SIG-M5 treated with dmso at 0.1 percent for 504 hours (cell line): ENCODE data around the gene CST9L.

Source experiments
- DNase-seq: peaks from one replicate; lab custom pipeline; 2025; ENCODE audit not compliant: unreplicated experiment; lab: John Stamatoyannopoulos, UW

The CST9L gene, protein sequence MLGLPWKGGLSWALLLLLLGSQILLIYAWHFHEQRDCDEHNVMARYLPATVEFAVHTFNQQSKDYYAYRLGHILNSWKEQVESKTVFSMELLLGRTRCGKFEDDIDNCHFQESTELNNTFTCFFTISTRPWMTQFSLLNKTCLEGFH

DNA sequence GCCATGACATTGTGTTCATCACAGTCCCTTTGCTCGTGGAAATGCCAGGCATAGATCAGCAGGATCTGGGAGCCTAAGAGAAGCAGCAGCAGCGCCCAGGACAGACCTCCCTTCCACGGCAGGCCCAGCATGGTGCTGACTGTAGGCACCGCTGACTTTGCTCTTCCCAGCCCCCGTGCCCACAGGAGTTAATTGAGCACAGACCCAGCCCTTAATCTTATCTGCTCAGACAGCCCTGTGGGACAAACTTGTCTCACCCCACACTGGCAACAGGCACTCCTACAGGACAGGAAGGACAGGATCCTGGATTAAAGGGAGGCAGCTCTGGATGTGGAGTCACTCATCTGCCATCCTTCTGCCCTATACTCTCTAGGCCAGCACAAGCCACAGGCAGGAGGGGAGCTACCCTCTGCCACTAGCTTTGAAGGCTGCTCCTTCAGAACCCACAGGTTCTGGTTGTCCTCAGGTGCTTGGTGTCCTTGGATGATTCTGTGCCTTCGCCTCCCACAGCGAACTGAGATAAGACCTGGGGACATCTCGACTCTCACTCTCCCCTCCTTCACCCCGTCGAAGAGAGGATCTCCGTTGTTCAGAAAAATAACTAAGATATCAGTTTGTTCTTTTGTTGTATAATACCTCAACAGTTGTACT, at the start of gene CST9L:
CST9L (minus strand) TSS at position 165 of the 651 bp plus-strand sequence; CDS start at position 131, 34 bp downstream.
- no peak for DNase-seq

DNA sequence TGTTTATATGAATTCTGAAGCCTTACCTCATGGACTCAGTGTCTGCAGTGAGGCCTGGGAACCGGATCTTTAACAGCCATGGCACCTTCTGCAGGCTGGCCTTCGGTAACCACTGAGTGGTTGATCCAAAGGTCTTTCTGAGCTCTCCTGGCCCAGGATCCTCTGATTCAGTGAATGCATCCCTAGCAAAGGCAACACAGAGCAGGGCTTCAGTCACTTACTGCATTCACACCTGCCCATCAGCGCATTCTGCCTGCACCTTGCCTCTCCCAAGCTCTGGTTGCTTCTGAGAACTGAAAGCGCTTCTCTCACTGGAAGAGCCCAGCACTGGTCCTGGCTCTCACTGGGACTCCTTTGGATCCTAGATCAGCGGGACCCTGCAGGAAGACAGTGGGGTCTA, 45.9 kb upstream of the CST9L start:
- DNase-seq: no peak

DNA sequence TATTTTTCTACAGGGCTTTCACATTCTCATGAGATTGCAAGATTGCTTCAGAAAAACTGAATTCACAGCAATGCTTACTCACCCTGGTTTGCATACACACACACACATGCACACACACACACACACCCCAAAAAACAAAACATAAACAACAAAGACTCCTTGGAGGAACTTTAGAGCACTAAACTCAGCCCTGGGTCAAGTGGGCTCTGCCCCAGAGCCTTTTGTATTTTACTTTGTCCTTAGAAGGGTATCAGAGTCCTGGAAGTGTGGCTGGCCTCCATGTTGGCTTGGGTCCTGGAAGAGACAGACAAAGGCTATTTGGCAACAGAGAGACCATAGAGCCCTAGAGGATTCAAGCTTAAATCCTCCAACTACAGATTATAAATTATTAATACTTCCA, 45.4 kb upstream of the CST9L start:
- no peak for DNase-seq

DNA sequence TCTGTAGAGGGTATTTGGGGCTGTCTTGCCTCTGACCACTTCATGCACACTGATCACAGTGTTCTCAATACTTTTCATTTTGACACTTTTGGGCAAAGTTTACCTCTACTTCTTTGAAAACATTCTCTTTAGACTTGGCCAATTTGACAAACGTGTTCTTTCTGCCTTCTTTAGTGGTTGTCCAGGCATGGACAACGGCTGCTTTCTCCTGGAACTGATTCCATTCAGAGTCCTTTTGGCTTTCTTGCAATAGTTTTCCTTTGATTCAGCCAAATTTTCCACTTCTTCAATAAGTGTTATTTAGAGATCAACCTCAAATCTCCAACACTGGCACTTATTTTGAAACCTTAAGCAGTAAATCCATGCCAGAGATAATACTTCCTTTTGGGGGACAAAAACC, 44.1 kb upstream of the CST9L start:
- no peak for DNase-seq

DNA sequence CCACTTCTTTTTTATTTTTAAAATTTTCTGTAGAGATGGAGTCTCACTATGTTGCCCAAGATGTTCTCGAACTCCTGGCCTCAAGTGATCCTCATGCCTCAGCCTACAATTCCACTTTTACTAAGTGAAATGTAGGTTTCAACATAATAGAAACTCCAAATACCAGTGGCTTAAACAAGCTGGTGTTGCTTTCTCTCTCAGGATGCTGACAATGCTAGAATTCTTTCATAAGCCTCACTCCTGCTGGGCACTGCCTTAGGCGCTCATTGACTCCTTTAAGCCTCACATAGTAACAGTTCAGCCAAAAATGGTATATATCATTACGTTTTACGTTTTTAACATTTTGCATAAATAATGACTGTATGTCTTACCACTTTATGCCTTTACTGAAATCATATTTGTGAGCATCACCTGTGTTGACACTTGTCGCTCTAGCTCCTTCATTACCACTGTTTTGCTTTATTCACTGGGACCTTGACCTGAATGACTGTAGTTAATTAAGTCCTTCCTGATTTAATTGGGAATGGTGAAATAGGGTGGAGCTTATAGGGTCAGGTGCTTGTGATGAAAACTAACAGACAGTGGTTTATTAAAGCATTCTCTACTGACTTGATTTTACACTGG, 41.3 kb upstream of the CST9L start:
- no peak for DNase-seq

DNA sequence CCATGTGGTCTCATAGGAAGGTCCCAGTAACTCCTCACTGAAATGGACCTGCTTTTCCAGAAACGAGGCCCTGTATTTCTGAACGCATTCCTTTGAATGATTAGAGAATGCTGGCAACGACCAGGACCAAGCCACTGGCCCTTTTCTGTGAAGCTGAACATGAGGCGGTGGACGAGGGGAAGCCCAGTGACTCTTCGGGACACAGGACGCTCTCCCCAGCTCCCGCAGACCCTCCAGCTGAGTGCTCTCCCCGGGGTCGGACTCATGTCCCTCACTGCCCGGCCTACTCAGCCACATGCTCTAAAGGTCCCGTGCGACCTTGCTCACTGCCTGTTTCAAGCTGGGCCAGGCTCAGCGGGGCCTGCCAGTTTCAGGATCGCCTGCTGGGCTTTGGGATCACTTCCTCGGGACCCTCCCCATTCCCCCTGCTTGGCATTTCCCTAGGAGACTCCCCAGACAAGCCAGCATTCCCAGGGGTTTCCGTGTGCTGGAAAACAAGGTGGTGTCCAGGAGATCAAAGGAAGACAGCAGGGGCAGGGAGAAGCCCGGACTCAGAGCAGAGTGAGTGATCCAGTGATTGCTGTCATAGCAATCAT, 40.1 kb upstream of the CST9L start:
- no peak for DNase-seq

DNA sequence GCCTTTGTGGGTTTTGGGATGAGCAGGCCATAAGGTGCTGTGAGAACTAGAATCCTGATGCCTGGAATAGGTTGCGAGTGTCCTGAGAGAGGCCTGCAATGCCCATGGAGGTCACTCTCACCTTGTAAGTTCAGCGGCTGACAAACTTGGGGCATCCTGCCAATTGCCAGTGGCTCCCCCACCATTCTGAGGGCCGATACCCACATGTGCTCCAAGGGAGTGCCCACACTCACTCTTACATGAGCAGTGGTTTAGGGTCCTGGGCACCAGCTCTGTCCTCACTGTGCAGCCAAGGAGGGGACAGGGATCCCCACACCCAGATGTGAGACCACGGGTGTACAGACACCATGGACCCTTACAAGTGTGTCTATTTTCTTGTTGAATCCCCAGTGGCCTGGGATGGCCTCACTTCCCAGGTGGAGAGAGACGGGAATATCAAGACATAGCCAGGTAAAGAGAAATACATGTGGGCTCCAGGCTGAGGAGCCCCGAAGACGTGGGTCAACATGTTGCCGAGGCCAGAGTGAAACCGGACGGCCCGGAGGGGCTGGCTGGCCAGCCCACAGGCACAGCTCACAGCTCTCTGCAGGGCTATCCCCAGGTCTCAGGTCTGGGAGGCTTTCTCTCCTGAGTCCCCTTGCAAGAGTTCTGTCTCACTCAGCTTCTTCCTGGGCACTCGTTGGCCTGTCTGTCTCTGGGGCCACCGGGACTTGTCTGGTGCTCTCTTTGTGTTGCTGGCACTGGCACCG, 39.4 kb upstream of the CST9L start:
- no peak for DNase-seq

DNA sequence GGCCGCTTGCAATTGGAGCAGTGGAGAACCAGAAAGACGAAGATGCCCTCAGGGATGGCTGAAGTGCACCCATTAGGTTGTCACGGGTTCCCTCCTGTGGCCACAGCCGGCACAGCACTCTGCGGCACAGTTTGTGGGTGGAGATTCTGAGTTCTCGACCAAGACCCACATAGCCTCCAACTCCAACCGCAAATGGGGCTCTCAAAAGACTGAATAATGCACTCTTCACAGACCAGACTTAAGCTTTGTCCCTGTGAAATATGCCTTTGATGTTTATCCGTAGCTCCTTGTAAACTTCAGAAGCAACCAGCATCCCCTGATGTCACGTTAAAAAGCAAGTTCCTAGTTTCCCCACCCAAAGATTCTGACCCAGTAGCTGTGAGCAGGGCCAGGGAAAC, 38.4 kb upstream of the CST9L start:
- peak; percentile 69 for DNase-seq

DNA sequence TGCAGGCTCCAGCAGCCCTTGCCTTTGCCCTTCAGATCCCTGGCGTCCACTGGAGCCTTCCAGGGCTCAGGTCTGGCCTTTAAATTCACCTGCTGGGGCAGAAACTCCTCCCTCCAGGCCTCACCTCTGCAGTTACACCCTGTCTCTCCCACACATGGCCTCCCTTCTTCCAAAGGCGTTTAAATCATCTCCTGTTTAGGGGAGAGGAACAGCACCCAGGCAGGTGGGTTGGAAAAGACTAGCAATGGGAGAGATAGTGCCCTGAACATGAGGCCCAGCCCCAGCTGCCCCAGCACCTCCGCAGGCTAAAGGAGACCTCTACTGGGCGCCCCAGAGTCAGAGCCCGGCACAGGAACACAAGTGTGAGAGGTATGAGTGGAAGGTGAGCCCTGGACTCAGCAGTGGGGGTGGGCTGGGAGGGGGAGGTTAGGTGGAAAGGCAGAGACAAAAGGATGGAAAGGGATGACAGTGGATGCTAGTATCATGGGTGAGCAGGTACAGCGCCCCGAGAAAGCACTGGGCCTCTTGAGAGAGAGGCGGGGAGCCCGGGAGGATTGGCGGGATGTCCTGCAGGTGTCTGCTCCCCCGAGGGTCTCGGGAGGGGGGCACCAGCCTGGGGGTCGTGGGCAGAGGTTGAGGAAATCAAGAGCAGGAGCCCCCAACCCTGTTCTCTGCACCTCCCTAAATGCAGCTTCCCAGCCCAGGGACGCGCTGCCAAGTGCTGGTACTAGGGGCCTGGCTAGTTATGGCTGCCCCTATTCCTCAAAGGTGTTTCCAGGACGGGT, 37.8 kb upstream of the CST9L start, which contains the start of gene CST9:
CST9 (minus strand) TSS at position 51 of the 785 bp plus-strand sequence. CDS start 53 bp downstream, outside the sequence.
- DNase-seq: no peak

DNA sequence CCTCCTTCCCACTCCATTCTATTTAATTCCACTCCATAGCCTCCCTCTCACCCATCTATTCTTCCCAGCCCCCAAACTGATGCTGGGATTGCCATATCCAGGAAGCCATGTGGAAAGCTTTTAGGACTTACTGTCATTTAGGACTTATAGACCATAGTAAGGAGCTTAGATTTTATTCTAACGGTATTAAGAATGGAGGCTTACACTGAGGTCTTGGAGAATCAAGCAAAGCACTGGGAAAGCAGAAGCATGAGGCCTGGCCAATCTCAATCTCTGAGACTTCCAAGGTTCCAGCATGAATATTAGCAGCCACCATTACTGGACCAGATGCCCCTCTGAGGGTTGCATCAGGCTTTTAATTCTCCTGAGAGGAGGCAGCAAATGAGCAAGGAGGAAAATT, 36.0 kb upstream of the CST9L start:
- no peak for DNase-seq

DNA sequence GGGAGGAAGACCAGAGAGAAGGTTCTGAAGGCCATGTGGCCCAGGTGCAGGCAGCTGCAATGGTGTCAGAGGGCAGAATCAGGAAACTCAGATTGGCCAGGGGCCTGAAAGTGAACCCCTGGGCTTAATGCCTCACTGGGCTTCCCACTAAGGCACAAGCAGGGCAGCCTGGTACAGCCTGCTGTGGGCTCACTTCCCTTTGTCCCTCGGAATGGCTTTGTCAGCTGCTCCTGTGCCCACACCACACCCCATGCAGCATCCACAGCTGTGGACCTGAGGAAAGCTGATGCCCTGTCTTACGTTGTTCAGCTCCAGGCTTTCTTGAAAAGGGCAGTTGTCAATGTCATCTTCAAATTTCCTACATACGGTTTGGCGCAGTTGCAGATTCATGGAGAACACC, 35.0 kb upstream of the CST9L start:
- no peak for DNase-seq

DNA sequence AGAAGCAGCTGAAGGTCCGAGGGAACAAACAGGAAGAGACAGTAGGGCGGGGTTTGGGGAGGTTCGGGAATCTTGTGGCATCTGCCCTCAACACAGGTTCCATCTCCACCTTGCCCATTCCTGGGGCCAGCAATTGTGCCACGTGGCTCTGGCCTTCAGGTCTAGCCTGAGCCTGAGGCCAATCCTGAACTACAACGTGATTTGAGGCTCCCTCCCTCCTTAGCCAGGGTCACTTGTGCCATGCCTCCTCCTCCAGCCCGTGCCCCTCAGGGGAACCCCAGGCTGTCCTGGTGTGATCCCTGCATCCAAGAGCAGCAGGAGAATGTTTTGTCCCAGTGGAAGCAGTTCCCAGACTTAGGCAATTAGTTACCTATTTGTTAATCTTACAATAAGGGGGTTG, 34.4 kb upstream of the CST9L start:
- no peak for DNase-seq

DNA sequence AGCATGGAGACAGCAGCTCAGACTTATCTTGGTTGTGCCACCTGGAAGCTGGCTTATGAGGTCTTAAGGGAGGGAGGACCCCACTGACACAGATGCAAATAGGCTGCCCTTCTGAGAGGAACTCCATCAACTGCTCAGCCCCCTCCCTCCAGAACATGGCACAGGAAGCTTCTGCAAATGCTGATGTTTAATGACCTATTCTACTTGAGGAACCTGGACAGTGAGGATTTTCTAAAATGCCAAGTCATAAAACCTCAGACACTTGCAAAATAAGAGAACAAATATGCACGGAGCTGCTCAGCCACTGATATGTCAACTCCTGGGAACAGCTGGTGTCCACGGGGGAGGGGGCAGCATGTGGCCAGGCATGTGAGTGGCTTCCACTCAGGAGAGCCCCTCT, 34.0 kb upstream of the CST9L start:
- DNase-seq: peak; percentile 10

DNA sequence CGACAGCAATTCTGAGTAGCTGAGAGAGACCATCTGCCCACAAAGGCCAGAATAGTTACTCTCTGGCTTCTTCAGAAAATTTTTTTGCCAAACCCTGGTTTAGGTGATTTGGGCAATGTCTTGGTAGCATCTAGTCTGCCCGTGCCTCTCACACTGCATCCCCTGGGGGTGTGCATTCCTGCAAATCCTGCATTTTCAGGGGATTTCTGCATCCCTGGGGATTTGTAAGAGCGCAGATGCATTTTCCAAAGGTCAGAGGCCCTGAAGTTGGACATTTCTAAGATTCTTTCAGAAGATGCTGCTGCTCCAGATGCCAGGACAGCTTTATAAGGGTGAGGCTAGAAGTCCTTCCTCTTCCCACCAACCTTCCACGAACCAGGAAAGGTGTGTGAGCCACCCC, 33.4 kb upstream of the CST9L start:
- DNase-seq: no peak

DNA sequence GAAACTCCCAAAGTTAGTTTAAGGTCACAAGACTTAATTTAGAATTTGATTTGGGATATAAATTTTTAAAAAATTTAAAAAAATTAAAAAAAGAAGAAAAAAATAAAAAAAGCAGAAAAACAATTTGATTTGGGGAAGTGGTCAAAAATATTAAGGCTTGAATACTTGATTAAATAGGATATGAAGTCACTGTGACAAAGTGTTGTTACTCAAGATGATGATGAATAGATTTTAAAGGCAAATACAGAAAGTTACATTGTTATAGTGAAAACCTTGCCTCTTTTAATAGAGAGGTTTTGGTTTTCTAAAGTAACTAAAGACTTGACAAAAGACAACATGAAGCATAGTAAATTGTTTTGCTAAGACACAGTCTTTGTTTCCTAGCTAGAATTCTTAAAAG, 30.2 kb upstream of the CST9L start:
- no peak for DNase-seq

DNA sequence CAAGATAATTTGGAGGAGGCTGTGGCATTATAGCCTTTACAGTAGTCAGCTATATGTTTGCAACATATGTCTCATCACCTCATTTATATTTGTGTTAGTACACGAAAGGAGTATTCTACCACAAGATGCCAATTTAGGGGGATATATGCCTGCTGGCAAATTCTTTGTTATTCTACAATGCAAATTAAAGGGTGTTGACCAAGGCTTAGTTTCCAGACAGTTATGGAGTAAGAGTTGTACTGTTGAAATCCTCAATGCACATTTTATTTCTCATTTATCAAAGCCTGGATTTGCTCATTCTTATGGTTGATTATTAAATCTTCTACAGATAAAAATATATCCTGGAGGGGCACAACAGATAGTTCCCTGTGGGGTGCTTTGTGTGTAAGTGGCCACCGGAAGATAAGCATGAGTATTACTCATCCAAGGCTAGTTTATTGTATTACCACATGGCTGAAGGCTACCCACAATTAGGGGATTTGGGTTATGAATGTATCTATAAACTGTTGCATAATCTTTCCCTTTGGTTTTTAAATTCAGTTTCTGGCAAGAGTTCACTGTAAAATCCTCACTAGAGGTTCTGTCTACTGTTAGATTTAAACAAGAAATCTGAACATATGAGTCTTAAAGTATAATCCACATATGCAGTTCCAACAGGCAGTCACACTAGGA, 28.4 kb upstream of the CST9L start:
- DNase-seq: peak; percentile 32

DNA sequence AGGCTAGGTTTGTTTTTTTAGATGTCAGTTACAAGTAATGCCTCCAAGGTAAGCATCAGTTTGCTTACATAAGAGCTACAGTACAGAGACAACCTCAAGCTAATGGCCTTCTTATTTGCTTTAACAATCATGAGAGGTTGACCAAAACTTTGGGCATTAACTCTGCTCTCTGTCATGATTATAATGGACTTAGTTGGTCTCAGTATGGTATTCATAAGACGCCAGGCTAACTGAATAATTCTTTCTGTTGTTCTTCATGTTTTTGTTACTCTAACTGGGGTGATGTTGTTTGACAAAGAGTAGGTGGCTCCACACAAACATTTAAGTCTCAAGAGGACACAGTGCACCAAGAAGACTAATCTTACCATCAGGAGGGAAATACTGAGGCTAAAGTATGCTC, 27.7 kb upstream of the CST9L start:
- no peak for DNase-seq

DNA sequence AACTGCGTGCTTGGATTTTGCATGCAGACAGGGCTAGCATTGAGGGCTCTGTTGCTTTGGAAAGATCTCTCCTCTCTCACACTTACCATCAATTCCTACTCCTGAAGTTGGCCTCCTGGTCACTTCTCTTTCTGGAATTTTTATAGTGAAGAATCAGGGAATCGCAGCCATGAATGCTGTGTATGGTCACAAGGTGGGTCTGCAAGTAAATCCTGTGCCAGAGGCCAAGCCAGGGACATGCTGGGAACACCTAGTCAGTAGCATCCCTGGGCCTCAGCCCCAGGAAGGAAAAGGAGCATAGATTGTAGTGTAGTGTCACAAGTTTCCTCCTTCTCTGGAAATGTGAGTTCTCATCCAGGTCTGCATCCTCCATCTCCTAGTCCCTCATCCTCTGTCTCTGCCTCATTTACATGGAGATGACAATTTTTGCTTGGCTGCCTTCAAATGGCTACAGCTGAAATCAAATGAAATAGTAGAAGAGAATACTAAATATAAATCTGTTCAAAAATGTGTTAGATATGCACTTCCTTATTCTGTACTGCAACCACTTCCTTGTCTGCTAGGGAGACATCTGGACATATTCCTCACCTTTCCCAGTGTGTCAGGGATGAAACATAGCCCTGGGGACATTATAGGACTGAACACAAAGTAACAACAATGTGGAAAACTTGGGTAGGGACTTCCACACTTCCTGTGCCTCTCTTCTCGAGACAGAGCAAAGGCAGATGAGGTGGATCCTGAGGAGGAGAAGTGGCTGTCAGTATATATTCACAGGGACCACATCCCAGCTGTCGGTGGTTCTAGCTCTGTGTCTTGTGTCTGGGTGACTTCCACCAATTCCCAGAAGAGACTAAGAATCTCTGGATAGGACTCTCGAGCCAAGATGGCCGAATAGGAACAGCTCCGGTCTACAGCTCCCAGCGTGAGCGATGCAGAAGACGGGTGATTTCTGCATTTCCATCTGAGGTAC, 20.4 kb upstream of the CST9L start:
- no peak for DNase-seq

DNA sequence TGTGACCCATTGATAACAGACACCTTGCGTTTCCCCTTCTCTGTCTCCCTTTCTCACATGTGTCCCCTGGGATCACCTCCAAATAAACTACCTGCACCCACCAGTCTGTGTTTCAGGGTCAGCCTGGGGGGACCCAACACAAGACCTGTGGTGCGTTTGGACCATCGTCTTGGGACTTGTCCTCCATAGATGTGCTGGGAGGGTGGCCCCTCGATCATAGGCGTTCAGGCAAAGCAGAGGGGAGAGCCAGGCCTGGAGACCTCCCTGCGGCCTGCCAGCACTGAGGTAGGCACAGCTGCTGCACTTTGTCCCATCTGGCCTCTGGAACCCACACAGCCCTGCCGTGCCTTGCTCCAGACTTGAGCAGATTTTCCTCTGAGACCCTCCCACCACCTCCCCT, 19.3 kb upstream of the CST9L start:
- DNase-seq: no peak
